HG02884 (cell line): ENCODE results near the gene SMIM13.

Experiments
- ATAC-seq: cut with Tn5 transposase; IDR thresholded peaks from one replicate; pipeline ENCODE4 v1.9.1; 2021; ENCODE audit warnings: mild to moderate bottlenecking, moderate library complexity; ENCODE audit not compliant: unreplicated experiment

SMIM13 gene

GRCh38 chr6:11183761-11184362 is 90.2 kb downstream of the SMIM13 start:
- ATAC-seq, result no peak

GRCh38 chr6:11185204-11185842 is 91.7 kb downstream of the SMIM13 start:
- ATAC-seq, result no peak

- no peak for ATAC-seq
Measured at GRCh38 chr6:11187301-11187700, 93.7 kb downstream of the SMIM13 start.
